Thymus (tissue), 11 donors: ENCODE data around the gene WNT6. TPM values are rescaled to one million over a fixed set of nuclear protein-coding genes. Genes with fewer than 3 reads are reported as not detected.

Source experiments
- DNase-seq, 9 donors: peaks; one replicate each; pipeline ENCODE4 v3.0.0-alpha.2; 2013; ENCODE audit warnings: low spot score in 9 of 9, low read depth in 6 of 9, missing footprints in 1 of 9
- H3K27ac ChIP-seq, 2 donors: one replicate each; pipeline ENCODE4 v1.5.1; 2013; ENCODE audit warnings: control low read depth in 1 of 2, low read depth in 1 of 2, low read length in 1 of 2, mild to moderate bottlenecking in 1 of 2, moderate library complexity in 1 of 2
- H3K27me3 ChIP-seq, 2 donors: one replicate each; pipeline ENCODE4 v1.5.1; 2013; ENCODE audit warnings: low read length in 1 of 2; ENCODE audit not compliant: control insufficient read depth in 2 of 2, insufficient read depth in 1 of 2
- H3K36me3 ChIP-seq, 2 donors: one replicate each; pipeline ENCODE4 v1.5.1; 2013; ENCODE audit warnings: low read length in 1 of 2, mild to moderate bottlenecking in 1 of 2, moderate library complexity in 1 of 2; ENCODE audit not compliant: control insufficient read depth in 2 of 2, insufficient read depth in 2 of 2
- H3K4me1 ChIP-seq, 2 donors: one replicate each; pipeline ENCODE4 v1.5.1; 2013; ENCODE audit warnings: low read length in 2 of 2; ENCODE audit not compliant: control insufficient read depth in 2 of 2, insufficient read depth in 2 of 2
- H3K4me3 ChIP-seq, 2 donors: one replicate each; pipeline ENCODE4 v1.5.1; 2013; ENCODE audit warnings: low read length in 2 of 2, control low read depth in 1 of 2, mild to moderate bottlenecking in 1 of 2
- H3K9me3 ChIP-seq, 2 donors: one replicate each; pipeline ENCODE4 v1.5.1; 2013; ENCODE audit warnings: low read length in 1 of 2, mild to moderate bottlenecking in 1 of 2; ENCODE audit not compliant: control insufficient read depth in 2 of 2, insufficient read depth in 1 of 2
- WGBS: extraction: QIAGEN DNeasy Blood & Tissue Kit; methylation state at CpG from one replicate; pipeline ENCODE4 v1.1.7; 2013; 5-methylcytosine and 5-hydroxymethylcytosine counted together
- polyA plus RNA-seq: library from polyadenylated mRNA; stranded (reverse); fragments of 200-250 nt; gene quantifications from one replicate; pipeline ENCODE4 v1.2.3, GENCODE V29; 2013
- total RNA-seq: library from RNA; stranded (reverse); fragments of 120-200 nt; gene quantifications from one replicate; pipeline ENCODE4 v1.2.4, GENCODE V29; 2013
- donor health status: healthy.

Gene WNT6
- total and polyA plus RNA-seq, 2 donors, result 0.14 to 0.34 TPM

DNA sequence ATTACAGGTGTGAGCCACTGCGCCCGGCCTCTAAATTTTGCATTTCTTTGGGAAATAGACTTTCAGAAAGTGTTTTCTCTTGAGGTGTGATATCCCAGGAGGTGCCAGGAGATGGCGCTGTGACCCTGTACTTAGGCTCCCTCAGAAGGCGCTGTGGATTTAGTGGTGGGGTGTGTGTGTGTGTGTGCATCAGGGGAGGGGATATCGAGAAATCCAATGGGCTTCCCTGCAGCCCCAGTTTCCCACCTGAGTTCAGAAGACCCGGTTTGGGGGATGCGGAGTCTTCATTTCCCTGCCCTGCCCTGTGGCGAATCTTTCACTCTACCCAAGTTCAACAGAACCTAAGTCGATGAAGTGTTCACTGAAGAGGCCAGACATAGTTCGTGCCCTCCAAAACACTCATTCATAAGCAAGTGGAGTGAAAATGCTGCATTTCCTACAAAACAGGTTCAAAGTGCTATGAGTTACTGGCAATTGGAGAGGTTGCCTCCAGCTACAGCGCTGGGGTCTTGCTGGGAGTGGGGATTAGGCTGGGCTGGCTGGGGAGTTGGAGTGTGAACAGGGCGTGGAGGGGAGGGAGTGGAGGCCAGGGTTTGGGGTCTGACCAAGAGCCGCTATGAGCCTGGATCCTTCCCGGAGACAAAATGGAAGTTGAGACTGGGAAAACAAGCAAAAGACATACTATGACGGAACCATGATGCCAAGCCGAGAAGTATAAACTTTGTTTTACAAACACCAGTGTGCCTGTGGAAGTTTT, 6.5 kb upstream of the WNT6 start:
- peak in 3 of 9 donors; percentile 22 to 53 (median 46) for DNase-seq
- Histone ChIP-seq H3K27me3 (peaks cover 35 to 72% of the 10 kb centered on the region in 2 donors), H3K4me1 (peaks cover 0 to 5% of the 10 kb centered on the region in 2 donors), H3K36me3 (no peaks in the 10 kb centered on the region), H3K27ac (no peak overlapping the region), H3K9me3 (peaks cover 0 to 1% of the 10 kb centered on the region in 2 donors), H3K4me3 (no peak overlapping the region)
- 22% methylated on average over 16 of the region's 16 CpGs for WGBS

DNA sequence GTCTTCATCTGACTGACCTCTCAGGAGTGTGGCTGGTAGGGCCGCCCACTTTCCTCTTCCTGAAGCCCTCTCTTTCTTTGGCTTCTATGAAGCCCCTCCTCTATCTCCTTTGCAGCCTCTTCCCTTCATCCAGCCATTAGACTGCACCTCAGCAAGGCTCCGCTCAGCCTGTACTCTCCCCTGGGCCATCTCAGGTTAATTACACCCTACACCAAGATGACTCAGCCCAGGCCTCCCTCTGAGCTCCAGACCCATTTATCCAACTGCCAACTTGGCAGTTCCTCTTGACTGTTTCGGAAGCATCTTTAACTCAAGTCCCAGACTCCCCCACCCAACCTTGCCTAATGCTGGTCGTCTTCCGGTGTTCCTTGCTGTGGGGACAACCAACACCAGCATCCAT, 5.8 kb upstream of the WNT6 start:
- peaks cover 0 to 5% of the 10 kb centered on the region in 2 donors for H3K4me1 ChIP-seq
- no peak for DNase-seq
- 37% methylated on average over 5 of the region's 5 CpGs for WGBS
- no peak overlapping the region for H3K27ac ChIP-seq
- no peaks in the 10 kb centered on the region for H3K36me3 ChIP-seq
- H3K4me3 ChIP-seq, result no peak overlapping the region
- H3K9me3 ChIP-seq, result peaks cover 0 to 1% of the 10 kb centered on the region in 2 donors
- peaks cover 41 to 79% of the 10 kb centered on the region in 2 donors for H3K27me3 ChIP-seq

DNA sequence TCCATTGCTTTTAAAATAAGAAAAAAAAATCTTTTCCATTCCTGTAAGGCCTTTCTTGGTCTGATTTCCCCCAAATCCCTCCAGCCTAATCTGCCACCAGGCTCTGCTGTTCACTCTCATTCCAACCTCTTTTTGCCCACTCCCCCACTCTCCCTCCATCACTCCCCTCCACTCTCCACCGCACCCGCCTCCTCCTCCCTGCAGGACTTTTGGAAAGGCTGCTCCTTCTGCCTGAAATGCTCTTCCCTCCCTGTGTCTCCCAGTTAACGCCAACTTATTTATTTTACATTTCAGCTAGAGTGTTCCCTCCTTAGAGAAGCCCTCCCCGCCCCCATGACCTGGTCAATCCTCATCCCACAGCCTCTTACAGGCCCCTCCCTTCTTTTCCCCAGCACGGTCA, 4.7 kb upstream of the WNT6 start:
- 49% methylated on average over 5 of the region's 5 CpGs for WGBS
- Histone ChIP-seq H3K4me3 (no peak overlapping the region), H3K4me1 (peaks cover under 1 to 8% of the 10 kb centered on the region in 2 donors), H3K36me3 (no peaks in the 10 kb centered on the region), H3K9me3 (peaks cover 1 to 3% of the 10 kb centered on the region in 2 donors), H3K27me3 (peaks cover 52 to 85% of the 10 kb centered on the region in 2 donors), H3K27ac (no peak overlapping the region)
- DNase-seq, result no peak

DNA sequence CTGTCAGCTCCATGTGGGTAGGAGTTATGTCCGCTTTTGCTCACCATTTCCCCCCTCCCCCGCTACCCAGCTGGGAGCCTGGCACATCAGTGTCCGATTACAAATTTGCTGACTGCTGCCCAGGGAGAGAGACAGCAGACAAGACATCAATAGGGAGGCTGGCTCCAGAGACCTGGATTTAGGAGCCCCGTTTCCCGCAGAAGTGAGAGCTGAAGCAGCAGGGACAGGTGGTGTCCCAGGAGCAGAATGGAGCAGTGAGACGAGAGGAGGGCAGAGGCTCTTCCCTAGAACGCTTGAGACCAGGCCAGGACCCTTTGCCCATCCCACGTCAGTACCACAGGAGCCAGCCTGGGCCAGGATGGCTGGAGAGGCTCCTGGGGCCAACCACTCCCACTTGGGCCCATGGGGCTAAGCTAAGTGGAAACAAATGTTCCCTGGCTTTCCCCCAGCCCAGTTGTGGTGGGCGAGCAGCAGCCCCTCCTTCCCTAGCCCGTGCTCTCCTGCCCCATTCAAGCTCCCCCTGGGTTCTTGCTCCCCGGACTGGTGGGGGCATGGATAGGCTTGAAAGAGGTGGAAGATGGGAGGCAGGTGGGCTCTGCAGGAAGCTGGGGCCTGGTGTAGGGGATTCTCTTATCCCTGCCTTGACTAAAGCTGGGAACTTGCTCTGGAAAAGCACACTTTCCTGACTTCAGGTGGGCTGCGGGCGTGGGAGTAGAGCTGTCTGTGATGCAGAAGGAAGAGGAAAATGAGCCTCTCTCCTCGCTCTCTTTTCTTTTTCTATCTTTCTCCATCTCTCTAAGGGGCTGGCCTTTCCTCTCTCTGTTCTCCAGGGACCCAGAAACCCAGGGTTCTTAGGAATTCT, 4.1 kb upstream of the WNT6 start:
- peaks cover 2 to 10% of the 10 kb centered on the region in 2 donors for H3K4me1 ChIP-seq
- 40% methylated on average over 14 of the region's 14 CpGs for WGBS
- H3K9me3 ChIP-seq, result peaks cover 1 to 7% of the 10 kb centered on the region in 2 donors
- H3K27me3 ChIP-seq, result peaks cover 59 to 92% of the 10 kb centered on the region in 2 donors
- no peak for DNase-seq
- H3K4me3 ChIP-seq, result no peak overlapping the region
- H3K36me3 ChIP-seq, result no peaks in the 10 kb centered on the region
- no peak overlapping the region for H3K27ac ChIP-seq

DNA sequence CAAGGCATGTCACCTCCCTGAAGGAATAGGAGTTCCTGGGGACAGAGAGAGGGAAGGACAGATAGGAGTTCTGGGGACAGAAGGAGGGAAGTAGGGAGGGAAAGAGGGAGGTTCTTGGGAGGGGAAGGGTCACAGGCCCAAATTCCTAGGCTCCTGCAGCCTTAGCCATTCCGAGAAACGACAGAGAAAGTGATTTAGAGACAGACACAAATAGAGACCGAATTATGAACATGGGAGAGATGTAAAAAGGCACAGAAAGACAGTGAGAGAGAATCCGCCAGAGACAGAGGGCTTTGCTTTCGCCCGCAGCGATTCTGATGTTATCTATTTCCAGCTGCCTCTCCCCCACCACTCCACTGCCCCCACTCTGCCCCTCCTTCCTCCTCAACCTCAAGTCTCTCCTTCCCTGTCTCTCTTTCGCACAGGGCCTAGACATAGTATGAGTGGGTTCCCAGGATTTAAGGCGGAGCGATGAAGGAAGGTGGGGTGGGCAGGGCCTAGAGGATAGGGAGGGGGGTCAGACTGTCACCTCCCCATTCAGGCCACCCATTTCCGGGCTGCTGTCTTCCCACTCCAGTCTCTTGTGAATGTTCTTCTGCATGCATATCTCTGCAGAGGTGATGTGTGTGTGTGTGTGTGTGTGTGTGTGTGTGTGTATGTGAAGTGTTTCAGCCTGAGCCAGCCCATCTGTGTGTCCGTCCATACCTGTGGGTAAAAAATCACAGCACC, 3.3 kb upstream of the WNT6 start:
- DNase-seq, result no peak
- H3K27ac ChIP-seq, result peak overlapping the region in 1 of 2 donors; percentile 5
- H3K9me3 ChIP-seq, result peaks cover 1 to 9% of the 10 kb centered on the region in 2 donors
- H3K4me3 ChIP-seq, result no peak overlapping the region
- 15% methylated on average over 12 of the region's 12 CpGs for WGBS
- peaks cover 66 to 95% of the 10 kb centered on the region in 2 donors for H3K27me3 ChIP-seq
- no peaks in the 10 kb centered on the region for H3K36me3 ChIP-seq
- peaks cover 2 to 14% of the 10 kb centered on the region in 2 donors for H3K4me1 ChIP-seq

DNA sequence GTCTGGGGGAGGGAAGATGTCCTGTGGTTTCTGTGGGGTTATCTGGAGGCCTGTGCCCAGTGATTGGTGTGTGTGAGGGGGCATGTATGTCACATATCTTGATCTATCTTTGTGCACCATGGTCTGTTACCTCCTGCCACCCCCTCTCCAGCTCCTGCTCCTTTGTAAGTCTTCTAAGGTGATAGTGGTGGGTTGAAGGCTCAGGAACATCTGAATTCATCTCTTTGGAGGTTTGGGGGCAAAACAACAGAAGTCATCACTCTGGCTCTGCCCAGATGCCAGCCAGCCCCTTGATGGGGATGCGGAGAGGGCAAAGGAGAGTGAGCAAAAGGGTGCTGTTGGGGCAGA, 2.7 kb upstream of the WNT6 start:
- Histone ChIP-seq H3K4me1 (peaks cover 2 to 14% of the 10 kb centered on the region in 2 donors), H3K27ac (no peak overlapping the region), H3K27me3 (peaks cover 67 to 98% of the 10 kb centered on the region in 2 donors), H3K9me3 (peaks cover 1 to 9% of the 10 kb centered on the region in 2 donors), H3K4me3 (no peak overlapping the region), H3K36me3 (no peaks in the 10 kb centered on the region)
- DNase-seq, result no peak
- 55% methylated on average over 1 of the region's 1 CpG for WGBS

DNA sequence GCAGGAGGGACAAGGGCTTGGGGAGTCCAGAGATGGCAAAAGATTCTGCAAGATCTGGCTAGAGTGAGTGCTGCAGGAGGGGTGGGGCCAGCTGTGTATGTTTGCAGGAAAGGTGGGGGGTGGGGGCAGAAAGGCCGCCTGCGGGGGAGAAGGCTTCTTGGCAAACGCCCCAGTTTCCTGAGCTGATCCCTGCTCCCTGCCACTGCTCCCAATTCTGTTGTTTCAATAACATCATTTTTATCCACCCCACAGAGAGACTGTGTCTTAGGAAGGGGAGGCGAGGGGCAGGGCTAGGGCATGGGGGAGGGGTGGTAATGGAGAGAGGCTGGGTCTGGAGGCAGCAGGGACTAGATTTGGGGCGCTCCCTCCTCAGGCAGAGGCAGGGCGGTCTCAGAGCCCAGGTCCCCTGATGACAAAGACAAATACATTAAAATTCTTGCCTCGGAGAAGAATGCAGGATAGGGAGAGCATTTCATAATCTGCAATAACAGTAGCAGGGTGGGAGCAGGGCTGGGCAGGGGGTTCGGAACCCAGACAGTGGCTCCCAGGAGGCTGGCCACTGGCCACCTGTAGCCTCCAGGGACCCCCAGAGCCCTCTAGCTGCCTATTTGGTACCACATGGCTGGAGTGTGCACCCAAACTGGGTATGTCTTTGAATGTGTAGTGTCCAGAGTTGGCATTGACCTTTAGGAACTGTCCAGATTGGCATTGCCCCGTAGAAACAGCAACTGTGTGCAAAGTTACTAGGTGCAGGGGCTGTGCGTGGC, 2.1 kb upstream of the WNT6 start:
- Histone ChIP-seq H3K27me3 (peaks cover 68 to 99% of the 10 kb centered on the region in 2 donors), H3K27ac (no peak overlapping the region), H3K4me1 (peaks cover 2 to 14% of the 10 kb centered on the region in 2 donors), H3K4me3 (no peak overlapping the region), H3K9me3 (peaks cover 1 to 9% of the 10 kb centered on the region in 2 donors), H3K36me3 (no peaks in the 10 kb centered on the region)
- DNase-seq, result no peak
- WGBS, result 21% methylated on average over 10 of the region's 10 CpGs

DNA sequence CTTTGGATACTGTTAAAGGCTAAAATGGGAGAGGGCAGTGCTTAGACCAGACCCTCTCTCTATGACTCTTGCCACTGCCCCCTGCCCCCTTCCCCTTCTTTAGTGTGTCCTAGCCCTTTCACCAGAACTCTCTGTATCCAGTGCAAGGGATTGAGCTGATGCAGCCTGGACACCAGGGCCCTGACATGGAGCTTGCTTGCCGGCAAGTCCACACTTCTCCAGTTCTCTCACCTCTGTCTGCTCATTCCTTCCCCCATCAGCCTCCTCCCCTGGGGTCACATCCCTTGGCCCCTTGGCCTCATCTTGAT, 1.5 kb upstream of the WNT6 start:
- no peak for DNase-seq
- Histone ChIP-seq H3K9me3 (peaks cover 0 to 9% of the 10 kb centered on the region in 2 donors), H3K36me3 (no peaks in the 10 kb centered on the region), H3K4me1 (peaks cover 2 to 14% of the 10 kb centered on the region in 2 donors), H3K27me3 (peaks cover 65 to 98% of the 10 kb centered on the region in 2 donors), H3K4me3 (no peak overlapping the region), H3K27ac (no peak overlapping the region)
- whole genome bisulfite sequencing, result 7% methylated on average over 1 of the region's 1 CpG
